HG03575 (cell line): ENCODE measurements around the gene RARB.

Experiments
- ATAC-seq: cut with Tn5 transposase; IDR thresholded peaks from one replicate; pipeline ENCODE4 v1.9.1; 2021; ENCODE audit not compliant: unreplicated experiment, insufficient number of reproducible peaks, low FRiP score; ENCODE audit errors: extremely low read depth

Gene RARB

DNA sequence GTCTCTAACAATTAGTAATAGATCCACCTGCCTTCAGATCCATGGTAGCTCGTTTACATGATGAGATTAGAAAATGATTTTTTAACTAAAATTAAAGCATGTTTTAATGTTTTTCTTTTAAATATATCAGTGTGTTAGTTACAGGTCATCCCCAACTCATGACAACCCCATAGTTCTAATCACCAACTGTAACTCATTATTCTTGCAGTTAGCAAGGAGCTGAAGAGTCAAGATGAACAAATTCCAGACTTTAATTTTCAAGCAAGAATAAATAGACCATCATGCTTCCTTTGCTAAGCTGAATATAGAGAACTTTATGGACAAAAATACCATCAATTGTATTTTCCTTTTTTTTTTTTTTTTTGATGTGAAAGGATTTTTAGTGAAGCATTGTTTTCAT is 135.5 kb downstream of the RARB start:
- ATAC-seq, result no peak

DNA sequence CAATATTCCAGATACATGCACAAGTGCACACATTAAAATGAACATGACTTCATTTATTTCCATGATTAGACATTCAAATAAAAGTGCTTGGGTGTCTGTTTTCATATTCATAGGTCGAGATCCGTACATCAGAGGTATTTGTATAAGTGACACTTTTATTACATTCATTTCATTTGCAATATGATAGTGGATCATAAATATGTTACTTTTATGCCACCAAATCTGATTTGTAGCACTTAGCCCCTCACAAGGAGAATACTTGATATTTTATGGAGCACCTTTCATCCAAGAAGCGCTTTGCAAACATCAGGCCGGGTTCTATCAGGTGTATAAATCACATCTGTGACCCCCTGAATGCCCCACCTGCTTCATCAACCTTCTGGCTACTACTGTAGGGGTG is 136.0 kb downstream of the RARB start:
- no peak for ATAC-seq

DNA sequence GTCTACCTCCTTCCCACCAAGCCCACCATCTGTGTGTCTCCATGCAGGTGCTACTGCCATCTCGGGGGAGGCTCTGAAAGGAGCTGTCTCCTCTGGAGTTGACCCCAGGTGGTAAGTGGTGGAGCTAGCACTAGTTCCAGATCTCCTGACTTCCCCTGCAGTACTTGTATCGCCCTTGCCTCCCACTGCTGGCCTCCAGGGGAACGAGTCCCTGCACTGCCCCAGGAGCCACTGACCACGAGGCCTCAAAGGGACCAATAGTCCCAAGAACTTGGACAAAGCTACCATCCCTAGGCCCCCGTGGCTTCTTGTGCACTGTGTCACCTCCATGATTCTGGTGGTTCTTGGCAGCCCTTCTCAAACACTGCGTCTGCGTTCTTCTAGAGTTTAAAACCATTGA is 137.7 kb downstream of the RARB start:
- no peak for ATAC-seq

DNA sequence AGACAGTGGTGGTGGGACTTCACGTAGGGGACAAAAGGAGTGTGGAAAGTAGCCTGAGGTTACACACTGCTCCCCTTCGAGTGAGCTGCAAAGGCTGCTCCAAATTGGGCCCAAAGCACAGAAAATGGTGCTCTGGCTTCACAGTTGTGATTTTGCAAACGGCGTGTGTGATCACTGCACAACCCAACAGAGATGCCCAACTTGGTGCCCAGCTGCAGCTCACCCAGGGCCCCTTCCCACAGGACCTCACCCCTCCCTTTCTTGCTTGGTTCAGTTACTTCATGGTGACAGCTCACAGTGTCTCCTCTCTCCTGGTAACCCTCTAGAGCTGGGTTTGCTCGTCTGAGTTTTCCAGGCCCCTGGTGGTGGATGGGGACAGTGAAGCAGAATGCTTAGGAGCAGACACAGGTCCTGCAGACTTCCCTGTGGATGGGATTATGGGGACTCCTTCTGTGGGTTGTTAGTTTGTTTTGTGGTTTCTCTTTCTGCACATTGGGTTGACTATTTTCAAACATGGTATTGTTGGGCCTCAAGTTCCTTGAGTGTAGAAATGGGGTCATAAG is 138.4 kb downstream of the RARB start:
- ATAC-seq, result no peak

DNA sequence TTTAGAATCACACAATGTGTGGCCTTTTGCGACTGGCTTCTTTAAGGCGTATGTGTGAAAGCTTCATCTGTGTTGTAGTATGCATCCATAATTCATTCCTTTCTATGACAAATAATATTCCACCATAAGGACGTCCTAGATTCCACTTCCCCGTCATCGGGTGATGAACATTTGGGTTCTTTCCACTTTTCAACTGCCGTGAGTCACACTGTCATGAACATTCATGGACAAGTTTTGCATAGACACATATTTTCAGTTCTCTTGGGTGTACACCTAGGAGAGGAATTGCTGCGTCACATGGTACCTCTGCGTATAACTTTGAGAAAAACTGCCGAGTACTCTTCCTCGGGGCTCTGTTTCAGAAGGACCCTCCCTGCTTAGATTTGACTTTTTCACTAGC is 139.3 kb downstream of the RARB start:
- ATAC-seq, result no peak

DNA sequence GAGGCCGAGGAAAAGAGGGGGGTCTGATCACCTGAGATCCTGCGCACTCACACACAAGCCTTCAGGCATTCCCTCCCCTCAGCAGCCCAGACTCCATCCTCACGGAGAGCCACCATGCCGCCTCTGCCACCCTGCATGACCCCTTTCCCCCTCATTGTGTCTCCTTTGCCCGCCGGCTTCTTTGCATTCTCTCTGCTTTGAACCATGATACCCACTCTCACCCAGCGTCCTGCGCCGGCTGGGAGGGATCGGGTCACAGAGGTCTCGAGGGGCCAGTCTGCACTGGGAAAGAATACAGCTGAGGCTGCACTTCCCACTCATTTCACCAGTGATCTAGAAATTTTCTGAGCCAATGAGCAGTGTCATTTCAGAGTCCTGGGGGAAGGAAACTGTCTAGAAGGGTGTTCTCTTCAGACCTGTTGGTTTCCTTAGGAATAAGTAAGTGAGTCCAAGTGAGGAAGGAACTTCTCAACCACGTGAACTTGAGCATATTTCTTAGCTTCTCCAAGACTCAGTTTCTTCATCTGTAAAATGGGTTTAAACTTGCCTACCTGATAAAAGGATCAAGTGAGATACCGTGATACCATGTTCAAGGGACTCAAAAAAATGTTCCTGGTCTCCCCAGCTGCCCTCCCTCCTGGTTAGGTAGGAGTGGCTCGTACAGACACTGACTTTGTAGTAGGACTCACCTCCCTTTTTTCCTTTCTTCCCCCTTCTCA is 139.9 kb downstream of the RARB start:
- no peak for ATAC-seq

DNA sequence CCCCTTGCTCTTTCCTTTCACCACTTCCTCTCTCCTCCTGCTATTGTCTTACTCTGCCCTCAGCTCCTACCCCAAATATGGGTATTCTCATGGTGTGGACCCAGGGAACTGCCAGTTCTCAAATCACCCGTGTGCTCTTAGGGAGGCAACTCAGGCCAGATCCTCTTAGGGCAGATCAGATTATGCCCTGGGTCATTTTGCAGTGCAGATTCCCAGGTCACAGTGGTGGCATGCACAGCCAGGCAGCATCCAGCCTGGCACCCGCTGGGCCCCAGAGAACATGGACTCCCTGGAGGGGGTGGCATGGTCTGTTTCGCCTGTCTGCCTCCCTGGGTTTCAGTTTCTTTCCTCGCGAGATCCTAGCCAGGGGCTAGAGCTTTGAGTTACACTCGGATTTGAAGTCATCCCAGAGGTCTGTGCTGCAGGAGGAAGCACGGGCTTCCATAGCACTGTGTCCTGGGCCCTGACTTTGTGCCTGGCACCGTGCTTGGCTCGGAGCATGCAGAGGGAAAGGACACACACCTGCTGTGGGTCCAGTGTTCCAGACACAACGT is 140.5 kb downstream of the RARB start:
- no peak for ATAC-seq

DNA sequence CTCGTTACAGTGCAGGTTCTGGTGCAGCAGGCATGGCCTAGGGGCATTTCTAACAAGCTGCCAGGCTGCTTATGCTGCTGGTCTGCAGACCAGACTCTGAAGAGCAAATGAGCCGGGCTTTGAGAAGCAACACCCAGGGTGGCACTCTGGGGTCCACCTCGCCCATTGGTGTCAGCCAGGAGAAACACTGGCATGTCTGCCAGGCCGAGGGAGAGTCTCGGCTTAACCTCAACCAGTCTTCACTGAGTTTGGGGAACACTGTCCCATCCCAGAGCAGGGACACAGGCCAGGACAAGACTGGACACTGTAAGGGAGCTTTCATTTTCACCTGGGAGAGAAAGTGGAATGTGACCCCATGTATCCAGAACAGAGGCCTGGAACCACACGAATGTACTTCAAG is 143.2 kb downstream of the RARB start:
- no peak for ATAC-seq

DNA sequence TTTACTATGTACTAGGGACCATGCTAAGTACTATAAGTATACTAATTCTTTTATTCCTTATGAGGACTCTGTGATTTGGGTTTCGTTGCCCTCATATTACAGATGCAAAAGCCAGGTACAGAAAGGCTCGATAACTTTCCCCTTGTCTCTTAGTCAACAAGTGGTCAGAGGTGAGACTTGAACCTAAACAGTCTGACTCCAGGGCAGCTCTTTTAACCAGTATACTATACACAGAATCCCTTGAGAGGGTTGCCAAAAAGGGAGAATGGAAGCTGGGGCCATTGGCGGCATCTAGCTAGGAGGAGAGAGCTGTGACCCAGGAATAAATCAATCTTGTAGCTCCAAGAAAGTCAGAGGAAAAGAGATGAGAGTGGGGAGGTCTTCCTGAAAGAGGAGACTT is 144.3 kb downstream of the RARB start:
- ATAC-seq, result no peak

DNA sequence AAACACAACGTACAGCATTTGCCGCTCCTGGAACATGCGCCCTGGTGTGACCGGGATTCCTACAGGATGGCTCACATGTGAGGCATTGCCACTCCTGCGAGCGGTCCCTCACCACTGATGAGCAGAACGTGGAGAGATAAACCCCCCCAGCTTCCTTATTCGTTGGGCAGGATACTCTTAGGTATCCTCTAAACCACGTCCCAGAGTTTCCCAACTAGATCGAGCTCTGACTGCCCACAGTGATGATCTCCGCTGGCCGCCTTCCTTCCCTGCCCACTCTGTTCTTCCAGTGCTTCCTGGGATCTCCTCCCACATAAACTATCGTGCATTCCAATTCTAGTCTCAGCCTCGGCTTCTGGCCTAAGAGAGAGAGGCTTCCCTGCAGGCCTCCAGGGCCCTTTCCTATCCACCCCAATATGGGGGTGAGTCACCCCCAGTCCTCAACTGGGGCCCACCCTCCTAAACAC is 144.9 kb downstream of the RARB start:
- ATAC-seq, result no peak

DNA sequence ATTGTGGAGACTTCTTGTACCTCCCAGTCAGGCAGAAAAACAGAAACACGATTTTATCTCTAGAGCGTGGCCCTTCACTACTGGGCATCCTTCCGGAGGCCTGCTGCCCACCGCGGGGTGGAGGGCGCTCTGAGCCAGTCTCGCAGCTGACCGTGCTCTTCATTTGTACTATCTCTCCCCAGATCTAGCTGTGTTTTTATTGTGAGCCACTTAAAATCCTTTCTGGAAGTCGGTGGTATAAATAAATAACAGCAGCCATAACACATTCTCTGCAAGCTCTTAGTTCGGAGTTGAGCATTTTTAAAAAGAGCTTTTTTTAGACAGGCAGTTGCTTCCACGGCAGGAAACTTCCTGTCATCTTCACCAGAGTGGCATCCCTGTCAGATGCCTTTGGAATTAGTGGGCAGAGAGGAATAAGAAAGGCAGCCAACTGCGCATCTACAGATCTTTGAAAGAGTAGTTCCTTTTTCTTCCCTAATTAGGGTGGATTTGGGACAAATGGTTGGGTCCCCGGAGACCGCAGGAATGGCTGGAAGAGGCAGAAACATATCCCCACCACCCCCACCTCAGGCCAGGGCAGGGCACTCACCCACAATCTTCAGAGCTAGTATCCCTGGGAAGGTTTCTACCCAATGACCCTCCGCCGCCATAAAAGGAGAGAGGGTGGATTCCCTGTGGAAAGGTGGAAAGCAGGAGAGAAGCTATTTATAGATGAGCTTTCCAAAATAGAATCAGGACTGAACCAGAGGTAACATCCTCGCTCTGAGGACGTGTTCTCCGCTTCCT is 145.5 kb downstream of the RARB start:
- no peak for ATAC-seq

DNA sequence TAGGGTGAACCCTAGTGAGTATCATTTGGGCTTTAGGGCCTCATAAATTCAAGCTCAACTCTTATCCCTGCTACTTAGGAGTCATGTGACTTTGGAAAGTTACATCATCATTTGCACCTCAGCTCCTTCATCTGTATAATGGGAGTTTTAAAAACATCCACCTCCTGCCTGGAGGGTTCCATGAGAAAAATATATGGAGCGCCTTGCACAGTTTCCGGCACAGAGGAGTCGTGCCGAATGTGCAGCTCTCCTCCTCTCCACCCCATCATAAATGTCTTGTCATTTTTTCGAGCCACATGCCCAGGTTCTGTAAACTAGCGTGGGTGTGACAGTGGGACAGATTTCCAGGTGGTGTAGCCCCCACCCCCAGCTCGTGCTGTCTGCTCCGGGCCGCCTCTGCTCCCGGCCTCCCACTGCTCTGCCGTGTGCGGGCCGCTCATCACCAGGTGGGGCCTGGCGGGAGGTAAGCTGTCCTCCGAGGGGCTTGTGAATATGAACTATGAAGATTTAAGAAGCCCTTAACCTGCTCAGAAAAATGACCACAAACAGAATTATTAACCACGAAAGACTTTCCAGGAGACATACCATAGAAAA is 146.2 kb downstream of the RARB start:
- no peak for ATAC-seq

DNA sequence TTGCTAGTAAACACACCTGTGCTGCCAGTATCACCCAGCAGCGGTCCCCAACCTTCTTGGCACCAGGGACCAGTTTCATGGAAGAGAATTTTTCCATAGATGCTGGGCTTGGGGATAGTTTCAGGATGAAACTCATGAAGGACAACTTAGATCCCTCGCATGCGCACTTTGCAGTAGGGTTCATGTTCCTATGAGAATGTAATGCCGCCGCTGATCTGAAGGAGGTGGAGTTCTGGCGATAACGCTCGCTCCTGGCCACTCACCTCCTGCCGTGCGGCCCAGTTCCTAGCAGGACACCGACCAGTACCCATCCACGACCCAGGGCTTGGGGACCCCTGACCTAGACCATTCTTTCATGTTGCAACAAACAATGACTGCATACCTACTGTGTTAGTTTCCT is 146.9 kb downstream of the RARB start:
- no peak for ATAC-seq

DNA sequence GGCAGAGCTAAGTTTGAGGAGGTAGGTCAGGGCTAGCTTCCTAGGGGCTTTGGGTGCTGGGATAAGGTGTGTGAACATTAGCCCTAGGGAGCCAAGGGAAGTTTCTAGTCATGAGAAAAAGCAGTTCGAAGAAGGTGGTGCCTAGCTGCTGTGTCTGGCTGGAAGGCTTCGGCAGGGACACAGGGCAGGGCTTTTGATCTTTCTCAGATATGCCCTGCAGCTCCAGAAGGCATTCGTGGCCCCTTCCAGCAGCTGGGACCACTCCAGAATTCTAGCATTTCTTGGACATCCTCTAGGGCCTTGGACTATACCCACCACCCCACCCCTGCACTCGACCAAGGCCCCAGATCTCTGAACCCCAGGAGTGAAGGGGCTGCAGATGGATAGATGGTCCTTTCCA is 148.1 kb downstream of the RARB start:
- no peak for ATAC-seq

DNA sequence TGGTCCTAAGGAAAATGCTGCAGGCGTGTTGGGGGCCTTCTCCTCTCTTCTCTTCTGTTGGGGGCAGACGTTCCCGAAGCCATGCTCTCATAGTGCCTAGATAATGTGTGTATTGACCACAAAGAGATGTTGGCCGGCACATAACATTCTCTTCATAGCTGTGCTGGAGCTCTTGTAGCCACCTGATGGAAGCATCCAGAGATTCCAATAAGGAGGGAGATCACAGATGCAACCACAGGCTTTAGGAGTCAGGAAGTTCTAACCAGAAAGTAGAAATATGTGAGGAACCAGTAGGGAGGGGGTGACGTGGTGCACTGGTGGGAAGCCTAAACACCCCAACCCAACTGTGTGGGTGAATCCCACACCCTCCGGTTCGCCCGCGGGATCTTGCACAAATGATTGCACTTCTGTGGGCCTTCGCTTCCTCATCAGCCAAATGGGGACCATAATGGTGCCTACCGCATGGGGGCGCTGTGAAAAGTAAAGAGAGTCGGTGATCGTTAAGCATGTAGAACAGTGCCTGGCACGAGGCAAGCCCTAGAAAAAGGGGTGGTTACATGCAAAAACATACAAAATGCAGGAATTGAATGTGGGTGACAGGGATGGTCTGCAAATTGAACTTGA is 148.9 kb downstream of the RARB start:
- ATAC-seq, result no peak

DNA sequence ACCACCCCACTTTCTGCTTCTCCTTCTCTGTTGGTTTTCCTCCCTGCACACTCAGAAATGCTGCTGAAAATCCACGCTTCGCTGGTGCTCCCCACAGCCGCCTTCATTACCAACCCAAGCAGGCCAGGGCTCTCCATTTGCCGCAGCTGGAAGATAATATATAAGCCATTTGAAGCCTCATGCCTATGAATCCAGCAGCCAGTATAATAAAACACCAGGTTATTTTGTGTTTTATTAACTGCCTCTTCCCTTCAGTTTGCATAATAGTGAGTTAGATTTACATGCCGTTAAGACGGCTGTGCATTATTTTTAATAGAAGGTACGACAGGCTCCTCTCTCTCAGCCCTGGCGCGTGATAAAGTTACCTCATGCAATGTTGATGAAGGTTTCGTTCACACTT is 150.0 kb downstream of the RARB start:
- ATAC-seq, result no peak

DNA sequence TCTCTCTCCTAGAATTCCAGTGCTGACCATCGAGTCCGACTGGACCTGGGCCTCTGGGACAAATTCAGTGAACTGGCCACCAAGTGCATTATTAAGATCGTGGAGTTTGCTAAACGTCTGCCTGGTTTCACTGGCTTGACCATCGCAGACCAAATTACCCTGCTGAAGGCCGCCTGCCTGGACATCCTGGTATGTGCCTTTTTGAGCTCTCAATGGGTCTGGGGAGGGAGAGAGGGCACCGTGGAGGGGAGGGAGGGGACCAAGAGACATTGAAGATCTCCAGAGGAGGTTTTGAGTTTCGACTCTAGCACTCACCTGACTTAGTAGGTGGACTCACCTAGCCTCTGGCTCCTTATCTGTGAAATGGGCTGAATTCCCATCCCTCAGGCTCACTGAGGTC is 152.5 kb downstream of the RARB start:
- ATAC-seq, result no peak

DNA sequence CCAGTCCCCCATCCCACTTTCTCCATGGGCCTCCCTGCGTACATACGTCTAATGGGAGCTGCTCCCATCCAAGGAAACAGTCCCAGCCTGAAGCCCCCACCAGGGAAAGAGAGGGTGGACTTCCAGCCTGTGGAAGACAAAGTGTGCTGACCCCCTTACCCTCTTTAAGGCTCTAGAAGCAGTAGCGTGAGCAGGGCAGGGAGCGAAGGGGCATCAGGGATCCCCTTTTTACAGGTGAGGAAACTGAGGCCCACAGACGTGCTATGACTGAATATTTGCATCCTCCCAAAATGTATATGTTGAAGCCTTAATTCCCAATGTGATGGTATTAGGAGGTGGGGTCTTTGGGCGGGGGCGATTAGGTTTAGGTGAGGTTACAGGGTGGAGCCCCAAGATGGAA is 153.3 kb downstream of the RARB start:
- ATAC-seq, result no peak

DNA sequence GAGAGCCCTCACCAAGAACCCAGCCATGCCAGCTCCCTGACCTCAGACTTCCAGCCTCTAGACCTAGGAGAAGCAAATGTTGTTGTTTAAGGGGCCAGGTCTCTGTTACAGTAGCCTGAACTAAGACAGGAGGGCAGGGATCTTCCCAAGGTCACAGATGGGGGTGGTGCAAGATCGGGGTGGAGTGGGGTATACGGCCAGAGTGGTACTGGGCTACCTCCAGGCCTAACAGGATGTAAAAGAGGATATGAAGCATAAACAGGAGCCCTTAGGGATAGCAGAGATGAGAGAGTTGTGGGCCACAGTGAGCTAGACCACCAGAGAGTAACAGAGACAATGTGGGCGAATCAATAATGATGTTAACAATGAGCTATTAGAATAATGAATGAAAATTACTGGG is 153.8 kb downstream of the RARB start:
- no peak for ATAC-seq
